GOT3 (cell line): ENCODE measurements around the gene AGK.

Experiments used
- DNase-seq: peaks from one replicate; lab custom pipeline; 2025; ENCODE audit warnings: mixed read lengths; lab: John Stamatoyannopoulos, UW

AGK gene

GRCh38 chr7:141648276-141649114, 97.3 kb downstream of the AGK start:
- no peak for DNase-seq

- no peak for DNase-seq
Observed at GRCh38 chr7:141649137-141649864, 98.1 kb downstream of the AGK start.

DNA sequence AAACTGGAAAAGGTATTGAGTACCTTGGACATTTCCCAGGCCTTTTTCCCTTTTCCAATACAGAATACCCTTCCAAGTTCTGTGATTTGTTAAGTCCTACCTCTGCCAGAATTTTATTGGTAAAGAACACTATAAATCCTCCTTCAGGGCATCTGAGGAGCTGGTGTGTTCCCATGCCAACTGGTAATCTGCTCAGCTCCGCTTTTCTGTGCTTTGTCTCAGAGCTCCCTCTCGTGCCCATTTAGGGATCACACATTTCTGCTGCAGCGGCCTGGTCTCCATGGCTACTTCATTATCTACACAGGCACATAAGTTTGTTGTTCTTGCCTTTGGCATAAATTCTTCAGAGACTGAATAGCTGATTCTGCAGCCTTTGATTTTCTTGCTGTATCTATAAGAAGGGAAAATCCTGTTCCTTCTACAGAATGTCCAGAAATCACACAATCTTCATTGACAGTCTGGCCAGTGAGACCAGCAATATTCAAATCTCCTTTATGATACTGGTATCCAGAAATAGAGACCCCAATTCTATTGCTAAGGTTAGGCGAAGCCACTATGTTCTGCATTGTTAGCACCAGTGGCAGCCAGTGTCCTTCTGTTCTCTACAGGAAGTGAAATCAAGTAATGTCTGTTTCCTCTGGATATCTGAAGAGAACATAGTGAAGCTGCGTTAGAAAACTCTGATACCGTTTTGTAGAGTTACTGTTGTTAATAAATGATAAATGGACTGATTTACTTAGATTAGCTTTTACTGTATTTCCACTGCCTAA, 98.8 kb downstream of the AGK start:
- no peak for DNase-seq

GRCh38 chr7:141651417-141651816, 100.2 kb downstream of the AGK start:
- no peak for DNase-seq

DNA sequence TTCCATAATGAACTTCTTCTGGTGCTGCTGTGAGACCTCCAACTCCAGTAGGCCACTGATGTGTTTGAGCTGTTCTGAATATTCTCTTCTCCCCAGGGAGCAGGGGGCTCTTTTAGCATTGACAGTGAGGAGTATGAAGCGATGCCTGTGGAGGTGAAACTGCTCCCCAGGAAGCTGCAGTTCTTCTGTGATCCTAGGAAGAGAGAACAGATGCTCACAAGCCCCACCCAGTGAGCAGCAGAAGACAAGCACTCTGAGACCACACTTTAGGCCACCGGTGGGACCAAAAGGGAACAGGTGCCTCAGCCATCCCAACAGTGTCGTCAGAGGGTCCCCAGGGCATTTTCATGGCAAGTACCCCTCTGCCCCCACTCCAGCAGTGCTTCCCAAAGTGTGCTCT, 101.5 kb downstream of the AGK start:
- no peak for DNase-seq

DNA sequence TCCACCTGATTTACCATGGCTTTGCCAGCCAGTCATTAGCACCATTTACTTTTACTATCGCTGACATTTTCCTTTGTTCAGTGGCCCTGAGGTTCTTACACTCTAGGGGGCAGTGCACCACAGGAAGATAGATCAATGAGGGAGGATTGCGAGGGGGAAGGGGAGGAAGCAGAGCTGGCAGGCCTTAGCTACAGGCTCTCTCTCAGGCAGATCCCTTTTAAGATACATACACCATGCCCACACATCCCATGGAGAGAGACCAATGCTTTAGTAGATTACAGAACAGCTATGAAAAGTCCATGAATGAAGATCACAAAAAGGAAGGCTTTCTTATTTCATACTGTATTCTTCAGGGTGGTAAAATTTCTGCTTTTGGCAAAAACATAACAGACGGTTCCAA, 103.3 kb downstream of the AGK start:
- DNase-seq: no peak

- DNase-seq: no peak
Observed at GRCh38 chr7:141659501-141659900, 108.3 kb downstream of the AGK start.

- DNase-seq: no peak
Observed at GRCh38 chr7:141660259-141660658, 109.0 kb downstream of the AGK start.

GRCh38 chr7:141663081-141663849, 112.1 kb downstream of the AGK start:
- DNase-seq: no peak

- DNase-seq: no peak
Observed at GRCh38 chr7:141664450-141664849, 113.2 kb downstream of the AGK start.

- no peak for DNase-seq
Observed at GRCh38 chr7:141665208-141666035, 114.2 kb downstream of the AGK start.

DNA sequence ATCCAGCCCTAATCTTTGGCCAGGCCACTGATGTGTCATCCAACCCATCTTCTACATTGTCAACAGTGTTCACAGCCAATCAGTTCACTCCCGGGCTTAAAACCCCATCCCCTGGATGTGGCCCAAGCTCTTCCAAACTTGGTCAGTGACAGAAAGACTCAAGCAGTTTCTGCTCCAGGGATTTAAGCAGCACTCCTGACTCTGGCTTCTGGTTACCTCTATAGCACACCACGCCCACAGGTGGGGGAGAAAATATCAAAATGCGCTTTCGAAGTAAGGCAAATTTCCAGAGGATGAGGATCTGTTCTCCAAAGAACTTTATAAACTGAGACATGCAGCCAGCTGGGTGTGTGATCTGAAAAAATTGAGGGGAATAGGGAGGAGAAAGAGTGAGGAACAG, 114.9 kb downstream of the AGK start:
- no peak for DNase-seq

- no peak for DNase-seq
Observed at GRCh38 chr7:141668853-141669252, 117.6 kb downstream of the AGK start.

DNA sequence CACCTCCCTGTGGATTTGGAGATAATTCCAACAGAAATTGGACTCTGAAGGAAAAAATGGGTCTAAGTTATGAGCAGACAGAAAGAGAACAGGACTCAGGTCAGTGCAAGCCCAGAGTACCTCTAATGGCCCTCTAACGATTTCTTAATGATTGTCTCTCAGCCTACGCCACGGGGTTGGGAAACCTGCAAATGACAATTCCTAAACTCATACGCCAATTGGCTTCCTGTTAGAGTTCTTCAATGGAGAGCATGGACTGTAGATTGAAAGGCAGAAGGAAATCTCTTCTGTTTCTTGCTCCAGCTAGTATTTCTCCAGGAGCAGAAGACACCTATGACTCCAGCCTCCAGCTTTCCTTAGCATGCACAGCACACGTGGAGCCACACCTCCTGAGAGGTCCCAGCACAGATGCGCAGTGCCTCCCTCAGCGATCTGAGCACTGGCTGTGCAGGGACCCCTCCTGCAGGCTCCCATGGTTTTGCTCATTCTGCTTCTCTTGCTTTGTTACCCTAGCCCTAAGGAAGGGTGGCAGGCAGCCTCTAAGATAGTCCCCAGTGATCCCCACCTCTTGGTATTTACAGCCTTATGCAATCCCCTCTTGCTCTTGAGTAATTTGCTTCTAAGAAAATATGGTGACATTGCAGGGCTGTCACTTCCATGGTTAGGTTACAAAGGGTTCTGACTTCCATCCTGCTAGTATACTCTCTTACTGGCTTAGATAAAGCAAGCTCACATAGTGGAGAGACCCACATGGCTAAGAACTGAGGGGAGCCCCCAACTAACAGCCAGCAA, 120.7 kb downstream of the AGK start:
- DNase-seq: no peak

DNA sequence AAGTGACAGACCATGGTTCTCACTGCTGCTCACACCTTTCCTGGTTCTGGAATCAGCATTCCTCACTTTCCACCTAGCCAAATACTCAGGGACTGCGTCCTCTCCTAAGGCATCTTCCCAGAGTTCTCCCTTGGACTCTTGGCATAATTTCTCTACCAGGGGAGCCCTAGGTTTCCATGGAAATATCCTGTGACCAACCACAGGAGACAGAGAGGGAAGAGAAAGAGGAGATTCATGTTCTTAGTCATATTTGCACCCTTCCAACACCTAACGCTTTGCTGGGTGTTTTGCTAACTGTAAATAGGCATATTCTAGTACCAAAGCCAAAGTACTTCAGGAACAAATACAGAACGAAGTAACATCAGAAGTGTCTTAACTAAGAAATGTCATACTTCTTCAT, 122.1 kb downstream of the AGK start:
- DNase-seq: no peak

DNA sequence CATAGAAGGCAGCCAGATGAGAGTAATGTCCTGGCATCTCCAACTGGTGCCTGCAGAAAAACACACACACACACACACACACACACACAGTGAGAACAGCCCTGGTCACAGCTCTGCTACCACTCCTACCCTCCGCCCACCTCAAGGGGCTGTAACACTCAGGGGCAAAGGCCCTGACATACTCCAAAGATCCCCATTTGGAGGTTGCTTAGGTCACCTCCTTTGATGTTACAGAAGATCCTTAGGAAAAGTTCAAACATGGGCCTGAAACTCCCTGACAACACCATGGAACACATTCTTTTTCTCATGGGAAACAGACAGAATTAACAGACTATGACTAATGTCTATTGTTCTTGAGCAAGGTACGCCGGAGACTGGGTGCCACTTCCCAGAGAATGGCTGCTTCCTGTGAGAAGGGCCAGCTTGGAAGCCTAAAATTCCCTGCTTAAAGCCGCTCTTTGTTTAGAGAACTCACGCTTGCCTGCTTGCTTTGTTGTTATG, 123.0 kb downstream of the AGK start:
- DNase-seq: no peak

DNA sequence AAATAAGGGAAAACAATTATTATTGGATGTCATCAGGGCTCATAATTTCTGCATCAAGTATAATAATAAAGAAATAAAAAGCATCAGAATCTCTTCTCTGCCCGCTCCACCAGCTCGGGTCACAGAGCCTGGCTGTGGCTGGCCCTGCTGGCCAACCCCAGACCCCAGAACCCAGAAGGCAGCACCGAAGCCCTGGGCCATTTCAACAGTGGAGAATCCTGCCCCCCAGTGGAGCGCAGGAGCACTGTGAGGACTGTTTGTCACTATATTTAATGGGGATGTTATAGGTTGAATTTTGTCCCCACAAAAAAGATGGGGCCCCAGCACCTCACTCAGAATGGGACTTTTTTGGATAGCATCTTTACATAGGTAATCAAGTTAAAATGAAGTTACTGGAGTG, 123.5 kb downstream of the AGK start:
- DNase-seq: no peak

GRCh38 chr7:141675436-141676215, 124.4 kb downstream of the AGK start:
- DNase-seq: no peak

- DNase-seq: no peak
Observed at GRCh38 chr7:141676618-141677017, 125.4 kb downstream of the AGK start.
